IPS-NIHi7 (cell line): Measurements from ENCODE around the gene NAPB.

Source experiments
- DNase-seq: peaks from one replicate; pipeline ENCODE4 v3.0.0; 2012; ENCODE audit warnings: mixed read lengths; ENCODE audit errors: extremely low spot score

The NAPB gene

DNA sequence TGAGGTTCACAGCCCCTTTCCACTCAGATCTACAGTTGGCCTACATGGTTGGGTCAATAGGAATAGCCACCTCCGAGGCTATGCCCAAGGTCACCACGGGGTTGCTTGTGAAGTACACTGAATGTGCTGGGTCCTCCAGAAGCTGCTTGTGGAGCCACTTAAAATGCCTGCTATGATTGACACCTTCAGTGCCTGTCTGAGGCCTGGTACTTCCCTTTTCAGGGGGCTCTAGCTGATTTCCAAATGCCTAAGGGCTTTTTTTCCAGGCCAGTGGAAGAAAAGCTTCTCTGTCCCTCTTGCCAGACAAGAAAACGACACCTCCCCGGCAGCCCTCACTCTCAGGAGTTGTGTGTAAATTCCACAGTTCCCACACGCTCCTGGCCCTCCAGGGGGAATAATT, 77.0 kb downstream of the NAPB start:
- no peak for DNase-seq

- no peak for DNase-seq
These were observed 77.7 kb downstream of the NAPB start for GRCh38 chr20:23343590-23343989.

- no peak for DNase-seq
These were observed 80.2 kb downstream of the NAPB start for GRCh38 chr20:23341073-23341472.

- DNase-seq: peak; percentile 77
These were observed 80.8 kb downstream of the NAPB start for GRCh38 chr20:23340524-23340923.

DNA sequence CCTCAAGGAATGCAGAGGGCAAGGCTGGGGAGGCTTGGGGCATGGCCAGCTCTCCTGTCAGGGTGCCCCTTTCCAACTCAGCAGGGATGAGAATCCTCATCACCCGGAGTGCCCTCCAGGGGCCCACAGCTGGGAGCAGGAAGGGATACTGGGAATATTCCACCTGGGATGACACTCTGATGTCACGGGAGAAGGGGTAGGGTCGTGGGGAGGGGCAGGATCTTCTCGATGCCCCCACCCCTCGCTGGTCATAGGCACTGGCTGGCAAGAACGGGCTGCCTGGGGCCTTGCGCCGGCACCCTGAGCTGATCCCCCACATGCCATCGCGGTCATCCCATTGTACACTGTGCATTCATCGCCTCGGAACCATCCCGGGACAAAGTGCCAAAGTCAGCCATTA, 81.3 kb downstream of the NAPB start:
- DNase-seq: no peak

DNA sequence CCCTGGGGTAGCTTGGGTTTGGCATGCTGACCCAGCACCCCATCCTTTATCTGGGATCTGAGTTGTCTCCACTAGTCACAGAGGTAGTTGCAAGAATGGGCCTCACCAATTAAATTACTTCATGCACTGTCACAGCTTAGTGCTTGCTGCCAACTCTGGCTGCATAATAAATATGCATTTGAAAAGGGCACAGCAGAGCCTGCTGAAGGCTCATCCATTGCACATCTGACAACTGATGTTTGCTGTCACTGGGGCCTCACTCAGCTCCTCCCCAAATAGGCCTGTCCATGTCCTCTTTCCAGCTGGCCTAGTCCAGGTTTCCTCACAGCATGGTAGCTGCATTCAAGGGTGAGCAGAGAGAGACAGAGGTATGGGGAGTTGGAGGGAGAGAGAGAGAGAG, 84.0 kb downstream of the NAPB start:
- DNase-seq: no peak

GRCh38 chr20:23336476-23336875, 84.8 kb downstream of the NAPB start:
- no peak for DNase-seq

- no peak for DNase-seq
These were observed 85.8 kb downstream of the NAPB start for GRCh38 chr20:23335521-23335920.

- no peak for DNase-seq
These were observed 87.2 kb downstream of the NAPB start for GRCh38 chr20:23334111-23334510.

- DNase-seq: no peak
These were observed 88.8 kb downstream of the NAPB start for GRCh38 chr20:23332467-23332866.

- DNase-seq: no peak
These were observed 89.6 kb downstream of the NAPB start for GRCh38 chr20:23331450-23332350.

DNA sequence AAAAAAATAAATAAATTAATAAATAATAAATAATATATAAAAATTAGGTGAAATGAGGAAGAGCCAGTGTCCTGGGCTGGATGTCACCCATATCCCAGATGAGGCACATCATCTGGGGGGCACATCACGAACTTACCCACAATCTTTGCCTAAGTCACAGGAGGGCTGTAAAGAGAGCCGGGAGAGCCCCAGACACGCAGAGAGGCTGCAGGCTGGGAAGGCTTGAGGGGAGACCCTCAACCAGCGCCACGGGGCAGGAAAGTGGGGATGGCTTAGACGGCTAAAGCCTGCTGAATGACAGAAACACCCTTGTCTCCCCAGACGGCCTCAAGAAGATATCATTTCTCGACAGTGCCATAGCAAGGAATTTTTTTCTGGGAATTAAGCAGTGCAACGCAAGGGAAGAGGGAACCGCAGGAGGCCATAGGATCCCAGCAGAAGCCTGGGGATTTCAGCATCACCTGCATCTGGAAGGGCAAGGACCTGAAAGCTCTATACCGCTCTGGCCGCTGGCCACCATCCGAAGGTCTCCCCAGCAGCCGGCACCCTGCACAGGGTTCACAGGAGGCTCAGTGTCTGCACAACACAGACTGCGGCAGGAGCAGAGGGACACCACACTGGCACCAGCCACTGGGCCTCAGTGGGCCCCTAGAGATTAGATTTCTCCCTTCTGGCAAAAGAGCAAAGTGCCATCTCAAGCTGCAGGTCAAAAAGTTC, 93.5 kb downstream of the NAPB start:
- no peak for DNase-seq

DNA sequence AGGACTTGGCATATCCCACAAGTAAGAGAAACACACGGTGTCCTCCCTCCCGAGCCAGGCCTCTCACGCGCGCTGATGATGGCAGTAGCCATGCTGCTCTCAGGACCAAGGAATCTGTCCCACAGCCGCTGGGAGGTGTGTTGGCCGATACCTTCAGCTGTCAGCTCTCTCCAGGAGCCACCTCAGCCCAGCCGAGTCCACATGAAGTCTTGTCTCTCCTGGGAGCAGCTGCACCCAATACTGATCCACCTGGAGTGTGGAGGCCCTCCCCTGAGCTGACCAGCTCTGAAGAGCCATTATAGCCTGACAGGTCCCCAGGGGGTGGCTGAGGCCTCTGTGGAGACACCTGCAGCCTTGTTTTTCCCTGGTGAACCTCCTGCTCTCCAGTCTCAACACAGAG, 94.5 kb downstream of the NAPB start:
- no peak for DNase-seq

- DNase-seq: peak; percentile 37
These were observed 96.2 kb downstream of the NAPB start for GRCh38 chr20:23325107-23325506.
